Mucosa of stomach (tissue), 1 donor: ENCODE results near the gene PFKFB2.

Experiments used
- H3K27me3 ChIP-seq: one replicate; pipeline ENCODE4 v1.7.0; 2013; ENCODE audit warnings: mild to moderate bottlenecking, low read length; ENCODE audit not compliant: control insufficient read depth, insufficient read depth
- H3K36me3 ChIP-seq: one replicate; pipeline ENCODE4 v1.7.0; 2013; ENCODE audit warnings: low read length; ENCODE audit not compliant: control insufficient read depth, insufficient read depth
- H3K4me1 ChIP-seq: one replicate; pipeline ENCODE4 v1.7.0; 2013; ENCODE audit warnings: mild to moderate bottlenecking, low read length; ENCODE audit not compliant: control insufficient read depth, insufficient read depth
- H3K4me3 ChIP-seq: one replicate; pipeline ENCODE4 v1.7.0; 2013; ENCODE audit warnings: low read length
- H3K9ac ChIP-seq: one replicate; pipeline ENCODE4 v1.7.0; 2013; ENCODE audit warnings: mild to moderate bottlenecking, low read length, moderate library complexity
- H3K9me3 ChIP-seq: one replicate; pipeline ENCODE4 v1.7.0; 2013; ENCODE audit warnings: mild to moderate bottlenecking, low read length, moderate library complexity; ENCODE audit not compliant: control insufficient read depth
- donor health status: Pancreatic carcinoma.

Gene PFKFB2

DNA sequence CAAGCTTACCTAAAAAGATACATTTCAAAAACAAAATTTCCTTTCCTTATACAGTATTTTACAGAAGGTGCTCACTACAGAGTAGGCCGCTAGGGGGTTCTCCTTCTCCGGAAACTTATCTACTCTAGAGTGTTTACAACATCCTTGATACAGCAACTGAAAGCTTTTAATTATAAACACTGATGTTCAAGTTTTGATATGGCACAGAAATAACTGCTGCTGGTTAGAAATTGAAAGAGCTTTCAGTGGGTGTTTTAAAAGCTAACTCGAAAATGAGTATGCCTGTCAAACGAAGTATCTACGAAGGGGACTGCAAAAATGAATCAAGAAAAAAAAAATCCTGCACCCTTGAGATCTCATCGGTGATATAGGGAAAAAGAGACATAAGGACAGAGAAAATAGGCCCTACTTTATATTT lies 3.1 kb upstream of the PFKFB2 start:
- peaks cover 28% of the 10 kb centered on the region for H3K4me1 ChIP-seq
- no peaks in the 10 kb centered on the region for H3K27me3 ChIP-seq
- no peaks in the 10 kb centered on the region for H3K36me3 ChIP-seq
- H3K9me3 ChIP-seq: no peaks in the 10 kb centered on the region
- peak overlapping the region; percentile 99 for H3K9ac ChIP-seq
- H3K4me3 ChIP-seq: peak overlapping the region; percentile 91

DNA sequence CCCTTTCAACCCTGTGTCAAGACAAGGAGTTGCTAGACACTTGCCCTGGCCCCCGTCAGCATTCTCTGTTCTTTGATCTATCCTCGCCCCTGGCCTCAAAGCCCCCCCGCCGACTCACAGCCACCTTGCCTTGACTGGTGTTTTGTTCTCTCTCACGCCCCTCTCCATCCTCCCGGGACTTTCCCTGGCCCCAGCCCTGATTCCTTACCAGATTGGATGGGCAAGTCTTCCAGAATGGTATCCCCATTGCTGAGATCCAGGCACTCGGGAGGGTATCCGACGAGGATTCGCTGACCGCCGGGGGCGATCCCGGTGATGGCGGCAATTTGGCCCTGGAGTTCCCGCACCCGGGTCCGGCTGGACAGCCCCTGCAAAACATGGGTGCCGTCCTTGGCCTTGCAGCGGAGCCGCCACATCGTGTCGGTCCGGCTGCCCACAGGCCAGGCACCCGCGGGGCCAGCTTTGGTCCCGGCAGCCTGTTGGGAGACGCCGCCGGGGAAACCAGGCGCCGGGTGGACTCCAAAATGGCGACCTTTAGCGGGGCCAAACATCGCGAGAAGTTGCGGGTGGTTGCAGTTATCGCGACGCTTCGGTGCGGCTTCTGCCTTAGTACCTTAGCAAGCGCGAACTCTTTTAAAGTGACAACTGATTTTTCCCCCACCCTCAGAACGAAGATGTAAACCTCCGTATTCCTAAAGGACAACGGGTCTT lies 2.4 kb upstream of the PFKFB2 start:
- H3K9ac ChIP-seq: peak overlapping the region; percentile 99
- peak overlapping the region; percentile 91 for H3K4me3 ChIP-seq
- H3K9me3 ChIP-seq: no peaks in the 10 kb centered on the region
- peaks cover 29% of the 10 kb centered on the region for H3K4me1 ChIP-seq
- no peaks in the 10 kb centered on the region for H3K36me3 ChIP-seq
- H3K27me3 ChIP-seq: no peaks in the 10 kb centered on the region

DNA sequence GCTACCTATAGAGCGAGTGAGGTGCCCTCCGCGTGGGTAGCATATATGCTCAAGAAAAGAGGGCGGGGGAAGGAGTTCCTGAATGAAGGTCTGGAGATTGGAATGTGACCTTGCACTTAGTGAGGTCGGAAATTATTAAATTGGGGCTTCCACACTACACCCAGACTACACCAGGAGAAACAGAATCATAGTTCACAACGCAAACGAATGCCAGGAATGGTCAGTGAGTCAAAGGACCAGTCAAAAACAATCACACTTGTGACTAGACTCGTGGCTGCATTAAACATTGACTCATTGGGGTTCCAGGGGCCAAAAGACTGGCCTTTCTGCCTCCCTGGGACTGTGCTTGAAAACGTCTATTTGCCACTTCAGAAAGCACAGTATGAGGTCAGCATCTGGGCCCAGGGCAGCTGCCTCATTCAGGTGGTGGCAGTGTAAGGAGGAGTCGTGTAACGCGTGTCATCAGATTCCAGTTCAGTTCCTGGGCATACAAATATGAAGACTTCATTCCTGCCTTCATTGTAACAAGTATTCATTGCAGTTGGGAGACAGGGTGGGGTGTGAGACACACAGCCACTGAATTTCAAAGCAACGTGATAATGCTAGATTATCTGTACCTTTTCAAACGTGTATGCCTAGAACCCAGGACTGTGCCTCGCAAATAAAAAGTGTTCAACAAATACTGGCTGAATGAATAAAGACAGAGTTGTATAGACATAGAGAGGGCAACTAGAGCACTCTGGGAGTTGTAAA lies 1.7 kb upstream of the PFKFB2 start, which contains the start of gene YOD1:
TSS of gene YOD1 (minus strand) at position 18 of the 753 bp plus-strand sequence. CDS start 178 bp downstream, outside the sequence.
- Histone ChIP-seq H3K4me1 (peaks cover 34% of the 10 kb centered on the region), H3K4me3 (peak within 1 kb of the TSS; percentile 91), H3K9me3 (no peaks in the 10 kb centered on the region), H3K27me3 (no peaks in the 10 kb centered on the region), H3K36me3 (no peaks in the 10 kb centered on the region), H3K9ac (peak within 1 kb of the TSS; percentile 99)

DNA sequence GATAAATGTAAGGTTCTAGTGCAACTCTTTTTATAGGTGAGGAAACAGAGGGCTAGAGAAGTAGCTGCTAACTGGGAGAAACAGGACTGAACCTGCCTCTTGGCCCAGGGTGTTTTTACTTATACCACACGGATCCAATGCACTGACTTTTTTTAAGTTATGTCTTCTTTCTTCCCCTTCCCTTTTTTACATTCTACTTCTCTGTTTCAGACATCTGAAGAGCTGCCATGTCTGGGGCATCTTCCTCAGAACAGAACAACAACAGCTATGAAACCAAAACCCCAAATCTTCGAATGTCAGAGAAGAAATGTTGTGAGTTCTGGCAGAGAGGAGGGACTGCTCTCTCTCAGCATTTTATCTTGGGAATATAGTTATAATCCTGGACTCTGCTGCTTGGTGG lies 1.4 kb downstream of the PFKFB2 start:
- H3K4me3 ChIP-seq: no peak overlapping the region
- peaks cover 36% of the 10 kb centered on the region for H3K4me1 ChIP-seq
- H3K27me3 ChIP-seq: no peaks in the 10 kb centered on the region
- peak overlapping the region; percentile 0 for H3K9ac ChIP-seq
- H3K36me3 ChIP-seq: no peaks in the 10 kb centered on the region
- H3K9me3 ChIP-seq: no peaks in the 10 kb centered on the region

DNA sequence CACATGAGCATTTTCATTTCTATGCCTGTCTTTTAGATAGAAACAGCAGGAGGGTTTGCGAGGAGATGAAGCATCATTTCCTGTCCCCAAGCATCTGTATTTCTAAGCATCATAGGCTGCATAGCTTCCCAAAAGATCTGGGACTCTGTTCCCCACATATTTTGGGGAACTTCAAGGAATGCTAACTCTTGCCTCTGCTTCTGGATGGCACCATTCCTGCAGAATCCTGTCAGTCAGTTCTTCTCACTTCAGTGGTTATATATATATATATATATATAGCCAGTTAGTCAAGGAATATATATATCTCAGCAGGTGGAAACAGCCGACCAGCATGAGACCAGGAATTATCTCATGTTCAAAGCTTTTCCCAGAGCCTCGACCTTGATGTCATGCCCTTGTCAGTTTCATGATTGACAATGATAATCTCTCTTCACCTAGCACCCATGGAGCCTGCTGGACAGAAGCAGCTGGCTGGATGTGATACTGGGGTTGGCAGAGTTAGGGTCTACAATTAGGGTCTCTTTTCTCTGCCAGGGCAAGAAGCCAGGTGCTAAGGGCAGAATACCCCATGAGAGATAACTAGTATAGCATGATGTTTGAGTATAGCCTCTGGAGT lies 2.4 kb downstream of the PFKFB2 start:
- no peaks in the 10 kb centered on the region for H3K27me3 ChIP-seq
- peak overlapping the region; percentile 57 for H3K9ac ChIP-seq
- H3K9me3 ChIP-seq: no peaks in the 10 kb centered on the region
- no peak overlapping the region for H3K4me3 ChIP-seq
- peaks cover 36% of the 10 kb centered on the region for H3K4me1 ChIP-seq
- no peaks in the 10 kb centered on the region for H3K36me3 ChIP-seq

DNA sequence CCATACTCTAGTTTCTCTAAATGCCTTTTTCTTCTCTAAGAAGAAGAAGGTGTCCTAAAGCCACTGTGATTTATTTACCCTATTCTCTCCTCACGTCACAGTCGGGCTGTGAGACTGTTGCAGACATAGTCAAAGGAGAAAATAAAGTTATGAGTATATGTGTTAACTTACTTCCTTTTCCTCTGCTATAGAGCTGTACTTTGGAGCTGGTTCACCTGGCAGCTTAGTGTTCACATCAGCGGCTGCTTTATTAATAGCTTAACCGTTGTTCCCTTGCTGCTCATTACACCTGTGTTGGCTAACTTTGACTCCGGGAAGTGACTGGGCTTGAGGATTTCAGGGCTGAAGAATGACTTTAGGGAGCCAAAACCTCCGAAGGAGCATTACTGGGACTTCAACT lies 3.6 kb downstream of the PFKFB2 start:
- no peaks in the 10 kb centered on the region for H3K9me3 ChIP-seq
- H3K36me3 ChIP-seq: no peaks in the 10 kb centered on the region
- no peak overlapping the region for H3K4me3 ChIP-seq
- no peaks in the 10 kb centered on the region for H3K27me3 ChIP-seq
- H3K9ac ChIP-seq: peak overlapping the region; percentile 57
- peaks cover 31% of the 10 kb centered on the region for H3K4me1 ChIP-seq

DNA sequence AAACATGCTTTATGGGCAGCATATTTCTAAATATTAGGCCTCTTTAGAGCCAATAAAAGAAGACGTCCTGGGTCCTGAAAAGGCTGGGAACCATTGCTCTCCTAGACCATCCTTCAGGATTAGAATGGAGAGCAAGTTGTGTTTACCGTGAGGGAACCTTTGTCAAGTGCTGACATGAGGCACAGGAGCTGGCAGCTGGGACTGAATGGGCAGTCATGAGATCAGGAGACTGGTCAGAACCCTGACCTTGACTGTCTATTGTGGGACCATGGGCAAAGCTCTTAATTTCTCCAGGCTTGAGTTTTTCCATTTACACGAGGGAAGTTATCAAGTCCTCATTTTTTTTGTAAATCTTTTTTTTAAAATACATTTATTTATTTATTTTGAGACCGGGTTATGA lies 5.2 kb downstream of the PFKFB2 start:
- H3K9me3 ChIP-seq: no peaks in the 10 kb centered on the region
- H3K4me1 ChIP-seq: peaks cover 23% of the 10 kb centered on the region
- H3K27me3 ChIP-seq: no peaks in the 10 kb centered on the region
- peaks cover 11% of the 10 kb centered on the region for H3K36me3 ChIP-seq
- H3K4me3 ChIP-seq: no peak overlapping the region
- no peak overlapping the region for H3K9ac ChIP-seq

DNA sequence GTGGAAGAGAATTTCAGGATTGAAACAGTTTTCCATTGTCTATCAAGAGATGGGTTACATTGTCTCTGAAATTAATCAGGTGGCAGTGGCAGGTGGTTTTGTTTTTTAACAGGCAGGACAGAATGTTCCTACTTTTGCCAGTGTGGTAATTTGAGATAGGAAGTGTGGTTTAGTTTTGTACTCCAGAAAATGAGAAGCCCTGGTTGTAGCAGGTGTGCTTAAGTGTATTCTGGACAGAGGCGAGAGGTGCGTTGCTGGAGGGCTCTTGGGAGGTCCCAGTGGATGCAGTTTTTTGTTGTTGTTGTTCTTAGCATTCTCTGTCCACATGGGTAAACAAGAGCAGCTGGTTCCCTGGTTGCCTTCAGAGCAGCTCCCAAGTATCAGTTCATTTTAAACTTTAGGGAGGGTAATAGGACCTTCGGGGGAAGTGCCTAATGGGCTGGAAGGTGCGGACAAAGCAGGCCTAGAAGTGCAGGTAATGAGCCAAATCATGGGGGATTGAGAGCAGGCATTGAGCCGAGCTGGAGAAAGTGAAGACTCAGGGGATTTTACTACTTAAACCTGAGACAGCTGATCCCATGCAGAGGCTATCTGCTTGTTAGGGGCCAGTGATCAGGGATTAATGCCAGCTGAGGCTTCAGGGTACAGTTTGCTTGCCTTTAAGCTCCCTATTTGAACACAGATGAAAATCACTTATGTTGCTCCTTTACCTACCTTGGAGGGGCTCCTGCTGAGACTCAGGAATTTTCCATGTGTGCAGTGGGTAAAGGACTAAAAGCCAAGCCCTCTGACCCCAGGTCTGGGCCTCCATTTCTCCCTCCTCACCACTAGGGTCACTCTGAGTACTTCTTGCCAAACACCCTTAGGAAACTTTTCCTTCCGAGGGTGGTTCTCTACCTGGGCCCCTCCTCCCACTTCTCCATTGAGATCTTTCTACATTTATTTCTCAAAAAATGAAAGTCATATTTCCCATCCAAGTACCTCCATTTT lies 6.1 kb downstream of the PFKFB2 start:
- no peak overlapping the region for H3K9ac ChIP-seq
- peaks cover 15% of the 10 kb centered on the region for H3K4me1 ChIP-seq
- peaks cover 11% of the 10 kb centered on the region for H3K36me3 ChIP-seq

DNA sequence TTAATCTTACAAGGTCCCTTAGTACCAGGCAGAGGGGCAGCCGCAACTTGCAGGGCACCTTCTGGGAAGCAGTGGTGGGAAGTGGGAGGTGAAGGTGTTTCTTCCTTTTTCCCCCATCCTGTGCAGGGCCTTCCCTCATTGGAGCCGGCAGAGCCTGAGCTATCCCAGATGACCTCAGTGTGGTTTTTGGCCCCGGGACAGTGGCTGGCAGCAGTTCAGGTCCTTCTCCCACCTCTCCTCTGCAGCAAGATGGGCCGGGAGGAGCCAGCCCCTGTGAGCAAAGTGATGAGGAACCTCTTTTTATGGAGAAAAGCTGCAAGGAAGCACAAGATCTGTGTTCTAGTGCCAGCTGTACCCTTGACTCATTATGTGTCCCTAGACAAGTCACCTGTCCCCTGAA lies 6.8 kb downstream of the PFKFB2 start:
- H3K27me3 ChIP-seq: no peaks in the 10 kb centered on the region
- H3K4me3 ChIP-seq: no peak overlapping the region
- H3K36me3 ChIP-seq: peaks cover 11% of the 10 kb centered on the region
- H3K9ac ChIP-seq: no peak overlapping the region
- peaks cover 11% of the 10 kb centered on the region for H3K4me1 ChIP-seq
- H3K9me3 ChIP-seq: no peaks in the 10 kb centered on the region

More for the DNA sequence above, 6.1 kb downstream of the PFKFB2 start:
- no peaks in the 10 kb centered on the region for H3K27me3 ChIP-seq
- H3K4me3 ChIP-seq: no peak overlapping the region
- no peaks in the 10 kb centered on the region for H3K9me3 ChIP-seq

DNA sequence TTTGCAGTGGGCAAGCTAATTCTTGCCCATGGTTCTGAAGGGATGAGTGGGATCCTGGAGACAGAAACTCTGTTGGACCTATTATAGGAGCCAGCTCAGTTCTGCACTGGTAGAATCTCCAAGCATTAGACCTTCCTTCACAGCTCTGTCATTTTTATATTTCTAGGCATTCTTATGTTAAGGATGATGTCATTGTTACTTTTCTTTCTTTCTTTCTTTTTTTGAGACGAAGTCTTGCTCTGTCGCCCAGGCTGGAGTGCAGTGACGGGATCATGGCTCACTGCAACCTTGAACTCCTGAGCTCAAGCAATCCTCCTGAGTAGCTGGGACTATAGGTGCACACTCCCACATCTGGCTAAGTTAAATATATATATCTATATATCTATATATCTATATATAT lies 7.5 kb downstream of the PFKFB2 start:
- Histone ChIP-seq H3K9ac (no peak overlapping the region), H3K4me1 (peaks cover 9% of the 10 kb centered on the region), H3K36me3 (peaks cover 11% of the 10 kb centered on the region)

DNA sequence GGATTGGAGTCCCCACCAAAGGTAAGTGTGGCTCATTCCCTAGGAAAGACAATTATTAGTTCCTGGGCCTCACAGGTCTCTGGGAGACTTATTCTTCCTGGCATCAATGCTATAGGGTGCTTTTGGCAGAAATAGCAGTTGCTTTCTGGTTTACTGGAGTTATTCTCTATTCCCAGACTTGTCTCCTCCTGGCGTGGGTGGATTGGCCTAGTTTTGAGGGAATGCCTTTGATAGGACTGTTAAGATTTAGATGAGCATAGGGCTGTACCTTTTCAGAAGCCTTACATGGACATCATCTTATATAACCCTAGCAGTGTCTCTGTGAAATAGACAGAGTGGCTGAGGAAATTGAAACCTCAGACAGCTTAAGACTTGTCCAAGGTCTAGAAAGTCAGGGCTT lies 9.0 kb downstream of the PFKFB2 start:
- H3K27me3 ChIP-seq: no peaks in the 10 kb centered on the region
- no peaks in the 10 kb centered on the region for H3K9me3 ChIP-seq
- H3K4me1 ChIP-seq: peaks cover 3% of the 10 kb centered on the region
- H3K4me3 ChIP-seq: no peak overlapping the region
- no peak overlapping the region for H3K9ac ChIP-seq
- peaks cover 11% of the 10 kb centered on the region for H3K36me3 ChIP-seq

More for the DNA sequence above, 7.5 kb downstream of the PFKFB2 start:
- no peak overlapping the region for H3K4me3 ChIP-seq
- H3K9me3 ChIP-seq: no peaks in the 10 kb centered on the region
- no peaks in the 10 kb centered on the region for H3K27me3 ChIP-seq
